ENCODE data around the gene HSH2D. TPM values are rescaled to one million over a fixed set of nuclear protein-coding genes. Genes with fewer than 3 reads are reported as not detected.

HSH2D gene
- total and polyA plus RNA-seq, 9 of the 15 experiments (the other 6 are each of a cell fraction or from before 2014, with no cell fraction given), result 0.03 to 1.1 (median 0.35) TPM; not detected in 1

DNA sequence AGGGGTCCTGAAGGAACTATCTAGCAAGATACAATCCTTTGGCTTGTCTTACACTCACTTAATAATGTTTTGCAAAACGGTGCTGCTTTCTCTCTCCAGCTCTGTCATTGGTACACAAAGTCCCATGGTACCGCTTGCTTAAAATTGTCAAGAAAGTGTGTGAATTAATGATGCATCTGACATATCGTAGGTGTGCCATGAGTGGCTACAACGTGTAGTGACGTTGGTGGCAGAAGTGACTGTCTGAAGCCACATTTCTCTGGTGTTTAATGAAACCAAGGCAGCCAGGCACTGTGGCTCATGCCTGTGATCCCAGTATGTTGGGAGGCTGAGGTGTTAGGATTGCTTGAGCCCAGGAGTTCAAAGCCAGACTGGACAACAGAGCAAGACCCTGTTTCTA, 2.6 kb downstream of the HSH2D start:
- CTCF ChIA-PET (ENCODE audit: low intra/inter-chr PET ratio), result no interaction called here
- H3K27ac ChIP-seq (ENCODE audit: extremely low read depth, low read depth, low read length), result no peak overlapping the region

DNA sequence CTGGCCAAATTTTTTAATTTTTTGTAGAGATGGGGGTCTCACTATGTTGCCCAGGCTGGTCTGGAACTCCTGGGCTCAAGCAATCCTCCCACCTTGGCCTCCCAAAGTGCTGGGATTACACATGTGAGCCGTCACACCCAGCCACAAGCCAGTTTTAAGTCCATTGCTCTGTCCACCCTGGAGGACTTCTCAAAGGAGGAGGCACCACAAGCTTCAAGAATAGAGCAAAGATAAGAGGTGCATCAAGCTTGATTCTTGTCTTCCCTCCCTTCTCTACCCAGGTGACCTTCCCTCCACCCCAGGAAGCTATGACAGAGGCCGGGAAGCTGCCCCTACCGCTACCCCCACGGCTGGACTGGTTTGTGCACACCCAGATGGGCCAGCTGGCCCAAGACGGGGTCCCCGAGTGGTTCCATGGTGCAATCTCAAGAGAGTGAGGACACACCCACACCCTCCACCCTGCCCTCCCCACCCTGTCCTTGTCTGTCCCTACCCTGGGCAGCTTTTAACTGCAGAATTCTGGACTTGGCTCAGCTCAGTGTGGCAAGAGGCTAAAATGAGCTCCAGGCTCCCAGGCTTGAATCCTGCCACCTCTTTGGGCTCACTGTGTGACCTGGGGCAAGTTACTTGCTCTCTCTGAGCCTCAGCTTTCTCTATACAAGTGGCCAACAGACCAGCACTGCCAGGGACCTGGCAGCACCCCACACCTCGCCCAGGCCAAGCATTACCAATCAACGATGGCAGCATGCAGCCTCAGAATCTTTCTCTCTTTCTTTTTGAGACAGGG, 5.2 kb downstream of the HSH2D start:
- Histone ChIP-seq H3K79me2 (ENCODE audit: control insufficient read depth, insufficient read depth, low read length) (no peaks in the 10 kb centered on the region), H3K9me3 (replicated peaks; ENCODE audit: control insufficient read depth, insufficient read depth, low read depth, low read length) (no peaks in the 10 kb centered on the region), H2AFZ (ENCODE audit: low read depth, low read length) (no peak overlapping the region), H3K4me2 (ENCODE audit: insufficient read depth, low read length) (no peak overlapping the region), H3K9me1 (ENCODE audit: control insufficient read depth, insufficient read depth, low read length) (no peaks in the 10 kb centered on the region), H4K20me1 (replicated peaks; ENCODE audit: control insufficient read depth, insufficient read depth, low read length) (no peaks in the 10 kb centered on the region), H3K4me3 (no peak overlapping the region), H3K27me3 (ENCODE audit: control insufficient read depth in 2 of 2, insufficient read depth in 2 of 2, low read length in 2 of 2) (no peaks in the 10 kb centered on the region; a peak in 1 of 5 replicates), H3K4me1 (replicated peaks in 1 of 2; ENCODE audit: control insufficient read depth in 2 of 2, insufficient read depth in 2 of 2, low read length in 2 of 2) (peaks cover 6 to 12% of the 10 kb centered on the region in 2 experiments; a peak in 4 of 5 replicates), H3K9ac (ENCODE audit: insufficient read depth in 1 of 2, low read depth in 2 of 2, low read length in 2 of 2) (no peak overlapping the region; a peak in 1 of 4 replicates), H3K27ac (ENCODE audit: extremely low read depth, low read depth, low read length) (no peak overlapping the region), H3K36me3 (ENCODE audit: control insufficient read depth, insufficient read depth, low read length) (no peaks in the 10 kb centered on the region)
- POLR2A ChIA-PET, result no interaction called here
- no TSS peak for BruUV-seq (replicated peaks)
- FAIRE-seq, result no peak
- WGBS (ENCODE audit: insufficient coverage, low coverage, missing lambda C conversion rate), result 10% methylated on average over 7 of the region's 8 CpGs
- DNase-seq (ENCODE audit: extremely low read depth in 1 of 4, low spot score in 3 of 4), result no peak
- intact Hi-C loops (cut with micrococcal nuclease) (no loop called here), in situ Hi-C loops (cut with MboI) (no loop called here)
- TF ChIP-seq ZFP36 (IDR thresholded peaks at IDR 0.05; ENCODE audit: low read depth, low read length, partially characterized antibody) (peak; percentile 61), RFX7 (CRISPR knock-in tag; IDR thresholded peaks at IDR 0.05) (no peak), RBFOX2 (IDR thresholded peaks at IDR 0.05; ENCODE audit: low read depth, low read length) (no peak), MAZ (CRISPR knock-in tag; conservative IDR thresholded peaks at IDR 0.05 in 1 of 2, IDR thresholded peaks at IDR 0.05 in 1 of 2) (no peak), XRCC4 (IDR thresholded peaks at IDR 0.05; ENCODE audit: extremely low read depth, insufficient read depth, insufficient read length) (no peak)
- TF ChIP-seq, protein P1, sequence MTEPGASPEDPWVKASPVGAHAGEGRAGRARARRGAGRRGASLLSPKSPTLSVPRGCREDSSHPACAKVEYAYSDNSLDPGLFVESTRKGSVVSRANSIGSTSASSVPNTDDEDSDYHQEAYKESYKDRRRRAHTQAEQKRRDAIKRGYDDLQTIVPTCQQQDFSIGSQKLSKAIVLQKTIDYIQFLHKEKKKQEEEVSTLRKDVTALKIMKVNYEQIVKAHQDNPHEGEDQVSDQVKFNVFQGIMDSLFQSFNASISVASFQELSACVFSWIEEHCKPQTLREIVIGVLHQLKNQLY (CRISPR knock-in tag; conservative IDR thresholded peaks at IDR 0.05), result no peak
- TF ChIP-seq, protein P2, sequence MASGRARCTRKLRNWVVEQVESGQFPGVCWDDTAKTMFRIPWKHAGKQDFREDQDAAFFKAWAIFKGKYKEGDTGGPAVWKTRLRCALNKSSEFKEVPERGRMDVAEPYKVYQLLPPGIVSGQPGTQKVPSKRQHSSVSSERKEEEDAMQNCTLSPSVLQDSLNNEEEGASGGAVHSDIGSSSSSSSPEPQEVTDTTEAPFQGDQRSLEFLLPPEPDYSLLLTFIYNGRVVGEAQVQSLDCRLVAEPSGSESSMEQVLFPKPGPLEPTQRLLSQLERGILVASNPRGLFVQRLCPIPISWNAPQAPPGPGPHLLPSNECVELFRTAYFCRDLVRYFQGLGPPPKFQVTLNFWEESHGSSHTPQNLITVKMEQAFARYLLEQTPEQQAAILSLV (tag; IDR thresholded peaks at IDR 0.05), result no peak
- TF ChIP-seq, protein P3, sequence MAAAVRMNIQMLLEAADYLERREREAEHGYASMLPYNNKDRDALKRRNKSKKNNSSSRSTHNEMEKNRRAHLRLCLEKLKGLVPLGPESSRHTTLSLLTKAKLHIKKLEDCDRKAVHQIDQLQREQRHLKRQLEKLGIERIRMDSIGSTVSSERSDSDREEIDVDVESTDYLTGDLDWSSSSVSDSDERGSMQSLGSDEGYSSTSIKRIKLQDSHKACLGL (CRISPR knock-in tag; IDR thresholded peaks at IDR 0.05; ENCODE audit: borderline replicate concordance, poor library complexity, severe bottlenecking), result no peak
- no peak for ATAC-seq
- CTCF ChIA-PET (ENCODE audit: low intra/inter-chr PET ratio), result no interaction called here

More for the DNA sequence above, 2.6 kb downstream of the HSH2D start:
- TF ChIP-seq ZNF24 (IDR thresholded peaks at IDR 0.05) (0 out of 2 replicates have a peak, but pooled peaks have one; percentile 43), CBFA2T3 (IDR thresholded peaks at IDR 0.05) (no peak), ZNF121 (CRISPR knock-in tag; conservative IDR thresholded peaks at IDR 0.05) (peak; percentile 90)
- in situ Hi-C loops (cut with MboI), result no loop called here
- Histone ChIP-seq H3K4me1 (replicated peaks in 1 of 2; ENCODE audit: control insufficient read depth in 2 of 2, insufficient read depth in 2 of 2, low read length in 2 of 2) (peaks cover 0 to 14% of the 10 kb centered on the region in 2 experiments; a peak in 2 of 5 replicates), H4K20me1 (replicated peaks; ENCODE audit: control insufficient read depth, insufficient read depth, low read length) (no peaks in the 10 kb centered on the region), H3K36me3 (ENCODE audit: control insufficient read depth, insufficient read depth, low read length) (no peaks in the 10 kb centered on the region), H2AFZ (ENCODE audit: low read depth, low read length) (no peak overlapping the region), H3K9ac (ENCODE audit: insufficient read depth in 1 of 2, low read depth in 2 of 2, low read length in 2 of 2) (no peak overlapping the region), H3K4me2 (ENCODE audit: insufficient read depth, low read length) (no peak overlapping the region), H3K79me2 (ENCODE audit: control insufficient read depth, insufficient read depth, low read length) (no peaks in the 10 kb centered on the region), H3K4me3 (no peak overlapping the region), H3K27me3 (ENCODE audit: control insufficient read depth in 2 of 2, insufficient read depth in 2 of 2, low read length in 2 of 2) (no peaks in the 10 kb centered on the region; a peak in 1 of 5 replicates), H3K9me1 (ENCODE audit: control insufficient read depth, insufficient read depth, low read length) (no peaks in the 10 kb centered on the region), H3K9me3 (replicated peaks; ENCODE audit: control insufficient read depth, insufficient read depth, low read depth, low read length) (no peaks in the 10 kb centered on the region)
- POLR2A ChIA-PET, result interaction anchor here (0.6 to 1.7 kb wide), 2 partner anchors 13 to 41 kb away, joined by 3 to 7 read pairs; no protein-coding TSS in a partner anchor
- no peak for DNase-seq (ENCODE audit: extremely low read depth in 1 of 4, low spot score in 3 of 4)
- intact Hi-C loops (cut with micrococcal nuclease), result no loop called here
- BruUV-seq (replicated peaks), result no TSS peak
- no peak for ATAC-seq
- FAIRE-seq, result no peak
- WGBS (ENCODE audit: insufficient coverage, low coverage, missing lambda C conversion rate), result 20% methylated on average over 5 of the region's 5 CpGs

Measured in K562 (cell line).